Epithelial cell of esophagus (primary cell): ENCODE data around the gene PTGDR2.

ENCODE experiments used
- DNase-seq: peaks from one replicate; pipeline ENCODE4 v3.0.0; 2010; ENCODE audit warnings: low read depth
- H3K4me3 ChIP-seq: 2 replicates; pipeline ENCODE4 v1.5.1; 2011; ENCODE audit warnings: mild to moderate bottlenecking, low read length, control low read depth
- CTCF ChIP-seq: IDR thresholded peaks from 2 replicates; pipeline ENCODE4 v1.5.1; 2011; ENCODE audit warnings: low read depth, mild to moderate bottlenecking, low read length, control low read depth, inconsistent platforms; ENCODE audit not compliant: insufficient read depth; ENCODE audit errors: missing control alignments

The PTGDR2 gene

DNA sequence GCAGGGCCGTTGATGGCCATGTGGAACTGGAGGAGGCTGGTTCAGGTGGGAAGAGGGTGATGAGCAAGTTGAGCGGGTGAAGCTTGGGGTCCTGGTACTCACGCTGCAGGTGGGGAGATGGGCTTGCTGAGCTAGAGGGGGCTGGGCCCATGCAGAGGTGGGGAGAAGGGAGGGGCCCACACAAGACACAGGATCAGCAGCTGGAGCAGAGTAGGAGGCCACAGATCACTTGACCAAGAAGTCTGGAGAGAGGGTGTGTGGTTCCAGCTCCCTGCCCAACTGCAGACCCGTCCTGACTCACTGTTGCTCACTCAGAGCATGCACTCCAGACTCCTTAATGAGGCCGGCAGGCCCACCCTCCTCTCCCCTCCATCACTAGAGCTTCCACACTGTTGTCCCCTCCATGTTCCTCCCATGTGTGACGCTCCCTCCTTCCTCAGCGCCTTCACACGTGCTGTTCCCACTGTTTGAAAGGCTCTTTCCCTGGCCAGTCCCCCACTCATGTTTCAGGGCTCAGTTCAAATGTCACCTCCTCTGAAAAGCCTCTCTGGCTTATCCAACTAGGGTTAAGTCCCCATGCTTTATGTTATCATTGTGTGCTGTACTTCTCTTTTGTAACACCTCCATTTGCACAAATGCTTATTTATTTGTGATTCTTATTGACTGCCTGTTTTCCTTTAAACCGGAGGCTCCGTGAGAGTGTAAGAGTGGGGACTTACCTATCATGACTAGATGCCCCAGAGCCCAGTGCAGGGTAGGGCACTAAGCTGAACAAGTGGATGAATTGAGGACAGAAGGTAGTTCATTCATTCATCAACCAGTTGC lies 11.5 kb downstream of the PTGDR2 start:
- H3K4me3 ChIP-seq: peak overlapping the region; percentile 64
- DNase-seq: peak; percentile 45
- TF ChIP-seq CTCF: no peak

- no peak for TF ChIP-seq CTCF
- peak overlapping the region; percentile 64 for H3K4me3 ChIP-seq
- peak; percentile 69 for DNase-seq
Observed at GRCh38 chr11:60842668-60843600, 12.8 kb downstream of the PTGDR2 start.

DNA sequence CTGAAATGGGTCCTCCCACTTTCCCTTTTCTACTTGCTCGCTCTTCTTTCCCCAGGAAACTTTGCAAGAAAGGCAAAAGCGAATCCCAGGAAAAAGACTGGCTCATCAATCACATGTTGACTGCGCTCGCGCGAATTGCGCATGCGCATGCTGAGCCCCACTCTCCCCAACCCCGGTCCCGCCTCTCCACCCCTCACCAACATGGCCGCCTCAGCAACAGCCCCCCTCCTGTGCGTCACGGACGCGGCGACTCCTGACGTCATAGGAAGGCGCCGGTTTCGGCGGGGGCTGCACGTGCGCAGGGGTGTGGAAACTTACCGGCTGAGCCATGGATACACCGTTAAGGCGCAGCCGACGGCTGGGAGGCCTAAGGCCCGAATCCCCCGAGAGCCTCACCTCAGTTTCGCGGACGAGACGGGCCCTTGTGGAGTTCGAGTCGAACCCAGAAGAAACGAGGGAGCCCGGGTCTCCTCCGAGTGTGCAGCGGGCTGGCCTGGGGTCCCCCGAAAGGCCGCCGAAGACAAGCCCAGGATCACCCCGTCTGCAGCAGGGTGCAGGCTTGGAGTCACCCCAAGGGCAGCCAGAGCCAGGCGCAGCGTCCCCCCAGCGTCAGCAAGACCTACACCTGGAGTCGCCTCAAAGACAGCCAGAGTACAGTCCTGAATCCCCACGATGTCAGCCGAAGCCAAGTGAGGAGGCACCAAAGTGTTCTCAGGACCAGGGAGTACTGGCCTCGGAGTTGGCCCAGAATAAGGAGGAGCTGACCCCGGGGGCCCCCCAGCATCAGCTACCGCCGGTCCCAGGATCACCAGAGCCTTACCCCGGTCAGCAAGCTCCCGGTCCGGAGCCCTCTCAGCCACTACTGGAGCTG lies 13.7 kb downstream of the PTGDR2 start, which contains the start of gene CCDC86:
Gene CCDC86, plus strand, starts transcription at position 317 of the 871 bp plus-strand sequence. Its CDS starts 12 bp downstream, at position 329.
- peak within 1 kb of the TSS; percentile 64 for H3K4me3 ChIP-seq
- peak; percentile 96 for DNase-seq

DNA sequence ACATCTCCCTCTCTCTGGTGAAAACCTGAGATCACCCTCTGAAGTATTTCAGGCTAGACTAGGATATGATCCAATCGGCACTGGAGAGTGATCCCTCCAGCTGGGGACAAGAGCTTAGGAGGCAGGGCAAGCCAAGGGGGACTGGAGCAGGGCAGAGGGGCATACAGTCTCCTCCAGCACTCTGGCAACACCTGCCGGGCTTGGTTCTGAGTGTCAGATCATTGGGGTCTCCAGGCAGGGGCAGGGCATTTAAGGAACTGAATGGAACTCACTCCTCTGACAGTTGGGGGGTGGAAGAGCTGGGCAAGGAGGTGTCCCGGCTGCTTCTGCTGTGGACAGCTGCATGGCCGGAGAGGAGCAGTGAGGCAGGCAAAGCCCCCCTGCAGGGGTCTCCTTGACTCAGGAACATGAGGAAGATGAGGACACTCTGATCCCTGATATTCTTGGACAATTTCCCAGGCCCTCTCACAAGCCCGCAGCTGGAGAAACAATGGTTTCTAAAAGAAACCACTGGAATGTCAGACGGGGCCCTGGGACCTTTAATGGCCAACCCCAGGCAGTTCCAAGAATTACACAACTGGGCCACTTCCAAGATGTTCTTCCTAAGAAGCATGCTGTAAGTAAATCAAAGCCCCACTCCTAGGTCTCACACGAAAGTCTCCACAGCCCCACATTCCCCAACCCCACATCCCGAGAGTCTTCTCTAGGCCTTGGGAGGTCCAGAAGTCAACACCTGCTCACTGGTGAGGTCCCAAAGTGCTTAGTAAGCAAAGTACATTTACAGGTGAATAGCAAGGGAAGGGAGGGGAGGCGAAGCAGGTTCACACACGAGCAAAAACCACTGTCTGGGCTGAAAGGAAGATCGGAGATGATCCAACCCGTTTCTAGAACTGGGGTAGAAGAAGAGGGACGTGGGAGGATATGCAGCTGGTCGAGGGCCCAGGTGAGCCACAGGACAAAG lies 15.0 kb downstream of the PTGDR2 start:
- DNase-seq: no peak
- TF ChIP-seq CTCF: no peak
- H3K4me3 ChIP-seq: no peak overlapping the region

More for the DNA sequence above, 13.7 kb downstream of the PTGDR2 start, which contains the start of gene CCDC86:
- TF ChIP-seq CTCF: no peak

DNA sequence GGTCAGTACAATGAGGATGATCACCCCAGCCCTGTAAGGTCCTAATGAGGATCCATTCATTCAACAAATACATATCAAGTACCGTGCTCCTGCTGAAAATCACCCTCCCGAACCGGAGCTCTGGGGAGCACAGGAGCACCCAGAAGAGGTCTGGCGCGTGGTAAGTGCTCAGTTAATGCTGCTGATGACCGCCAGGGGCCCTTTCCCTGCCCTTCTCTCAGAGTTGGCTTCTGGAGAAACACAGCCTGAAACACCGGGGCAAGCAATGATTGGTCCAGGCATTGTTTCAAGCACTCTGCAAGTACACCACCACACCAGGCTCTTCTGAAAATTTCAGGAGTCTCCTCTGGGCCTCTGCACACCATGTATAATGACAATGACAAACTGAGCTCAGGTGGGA lies 17.6 kb downstream of the PTGDR2 start:
- DNase-seq: no peak
- H3K4me3 ChIP-seq: no peak overlapping the region
- peak; percentile 9 for TF ChIP-seq CTCF
